Activated T-cell treated with anti-CD3 and anti-CD28 coated beads for 4 hours (primary cell): ENCODE results near the gene NDP.
A peak's percentile ranks its signal among the peaks of the same experiment; 100 is the strongest.

Experiments
- DNase-seq: peaks from one replicate; pipeline ENCODE4 v3.0.0-alpha.2; 2020

The NDP gene

DNA sequence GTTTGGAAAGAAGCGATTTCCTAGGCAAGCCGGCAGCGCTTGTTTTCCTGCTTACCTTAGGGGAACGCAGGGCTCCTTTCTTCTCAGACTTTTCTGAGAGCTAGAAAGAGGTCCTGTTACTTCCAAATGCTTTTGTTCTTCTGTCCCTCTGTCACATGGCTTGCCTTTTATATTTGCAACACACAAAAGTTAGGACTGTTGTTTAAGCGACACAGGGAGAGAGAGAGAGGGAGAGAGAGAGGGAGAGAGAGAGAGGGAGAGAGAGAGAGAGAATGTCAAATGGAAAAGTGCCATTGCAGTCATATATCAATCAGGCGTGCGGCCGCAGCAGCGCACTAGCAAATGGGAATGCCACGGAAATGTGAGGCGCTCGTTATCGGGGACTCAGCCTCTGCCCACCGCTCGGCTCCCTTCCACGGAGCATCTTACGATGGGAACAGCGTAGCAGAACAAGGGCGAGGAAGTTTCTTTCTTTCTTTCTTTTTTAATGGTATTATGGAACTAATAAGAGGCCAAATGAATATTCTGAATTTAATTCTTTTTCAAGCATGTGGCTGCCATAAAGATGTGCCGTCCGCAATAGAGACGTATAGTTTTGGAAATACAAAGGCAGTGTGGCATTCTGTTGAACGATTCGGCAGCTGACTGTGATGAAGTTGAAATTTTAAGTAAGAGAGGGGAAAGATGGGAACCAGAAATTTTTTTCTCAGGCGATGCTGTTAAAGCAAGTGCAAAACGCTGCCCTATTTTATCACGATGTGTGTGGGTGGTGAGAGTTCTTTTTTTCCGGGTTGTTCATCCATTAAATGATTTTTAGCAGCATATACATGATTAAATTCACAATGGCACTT, at the start of gene NDP:
TSS of gene NDP (minus strand) at position 142 of the 851 bp plus-strand sequence. CDS start 14,745 bp downstream, outside the sequence.
- DNase-seq, result no peak

DNA sequence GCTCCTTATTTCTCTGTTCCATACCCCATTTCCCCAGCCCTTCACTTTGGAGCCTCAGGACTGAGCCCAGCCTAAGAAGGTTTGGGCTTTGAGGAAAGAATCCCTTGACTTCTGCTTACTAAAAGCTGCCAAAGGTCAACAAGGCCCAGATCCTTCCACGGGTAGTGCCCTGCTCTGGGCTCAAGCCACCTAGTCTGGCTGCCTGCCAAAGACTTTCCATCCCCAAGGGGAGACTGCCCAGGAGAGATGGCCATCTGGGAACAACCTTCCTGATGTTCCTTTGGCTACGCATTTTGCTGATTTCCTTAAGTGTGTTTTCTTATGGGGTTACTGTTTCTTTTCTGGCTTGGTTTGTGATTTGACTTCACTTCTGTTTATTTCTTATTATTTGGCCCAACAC, 49.8 kb upstream of the NDP start:
- no peak for DNase-seq

- DNase-seq, result no peak
Observed at GRCh38 chrX:44020693-44021092, 47.5 kb upstream of the NDP start.

DNA sequence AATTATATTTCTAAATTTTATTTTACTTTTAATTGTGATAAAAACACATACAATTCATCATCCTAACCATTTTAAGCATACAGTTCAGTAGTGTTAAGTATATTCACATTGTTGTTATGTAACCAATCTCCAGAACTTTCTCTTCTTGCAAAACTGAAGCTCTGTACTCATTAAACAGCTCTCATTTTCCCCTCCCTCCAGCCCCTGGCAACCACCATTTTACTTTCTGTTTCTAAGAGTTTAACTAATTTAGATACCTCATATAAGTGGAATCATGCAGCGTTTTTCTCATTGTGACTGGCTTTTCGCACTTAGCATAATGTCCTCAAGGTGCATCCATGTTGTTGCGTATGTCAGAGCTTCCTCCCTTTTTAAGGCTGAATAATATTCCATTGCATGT, 46.7 kb upstream of the NDP start:
- DNase-seq, result no peak

GRCh38 chrX:44017676-44018075, 44.5 kb upstream of the NDP start:
- DNase-seq, result no peak

DNA sequence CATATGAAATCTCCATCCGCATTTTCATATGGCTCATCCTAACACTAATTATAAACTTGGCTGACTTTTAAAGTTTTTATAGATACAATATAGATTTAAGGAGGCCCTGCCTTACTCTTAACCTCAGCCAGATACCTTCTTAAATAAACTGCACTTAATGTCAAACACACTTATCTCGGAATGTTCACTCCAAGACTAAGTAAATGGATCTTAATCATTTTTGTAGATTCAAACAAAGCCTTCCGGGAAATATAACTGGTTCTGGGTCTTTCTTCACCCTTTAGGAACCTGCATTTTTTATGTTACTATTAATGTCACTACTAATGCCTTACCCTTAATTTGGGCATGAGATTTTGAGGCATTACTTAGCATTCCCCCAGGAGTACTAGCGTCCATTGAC, 43.7 kb upstream of the NDP start:
- no peak for DNase-seq

GRCh38 chrX:44012484-44013096, 39.4 kb upstream of the NDP start:
- DNase-seq, result peak; percentile 0

DNA sequence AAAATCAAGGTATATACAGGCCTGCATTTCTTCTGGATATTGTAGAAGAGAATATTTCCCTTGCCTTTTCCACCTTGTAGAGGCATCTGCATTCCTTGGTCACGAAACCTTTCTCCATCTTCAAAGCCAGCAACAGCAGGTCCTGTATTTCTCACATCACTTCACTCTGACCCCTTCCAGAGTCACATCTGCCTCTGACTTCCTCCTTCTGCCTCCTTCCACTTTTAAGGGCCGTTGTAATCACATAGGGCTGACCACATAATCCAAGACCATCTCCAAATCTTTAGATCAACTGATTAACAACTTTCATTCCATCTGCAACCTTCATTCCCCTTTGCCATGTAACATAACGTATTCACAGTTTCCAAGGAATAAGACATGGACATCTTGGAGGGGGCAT, 38.3 kb upstream of the NDP start:
- DNase-seq, result no peak

DNA sequence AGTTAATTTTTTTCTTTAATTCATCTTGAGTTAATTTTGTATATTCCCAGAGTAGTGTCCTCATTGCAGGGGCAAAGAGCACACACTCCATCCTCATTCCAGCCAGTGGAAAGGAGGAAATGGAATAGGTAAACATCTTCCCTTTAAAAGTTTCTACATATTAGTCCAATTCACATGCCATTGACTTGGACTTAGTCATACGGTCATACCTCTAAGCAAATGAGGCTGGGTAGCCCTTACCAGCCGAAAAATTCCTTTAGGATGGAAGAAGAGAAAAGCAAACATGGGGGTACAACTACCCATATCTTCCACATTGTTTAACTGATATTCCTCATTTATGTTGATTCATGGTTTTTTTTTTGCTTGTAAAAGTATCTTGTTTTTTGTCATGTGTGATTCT, 37.4 kb upstream of the NDP start:
- no peak for DNase-seq

GRCh38 chrX:44006081-44006480, 32.9 kb upstream of the NDP start:
- DNase-seq, result no peak

DNA sequence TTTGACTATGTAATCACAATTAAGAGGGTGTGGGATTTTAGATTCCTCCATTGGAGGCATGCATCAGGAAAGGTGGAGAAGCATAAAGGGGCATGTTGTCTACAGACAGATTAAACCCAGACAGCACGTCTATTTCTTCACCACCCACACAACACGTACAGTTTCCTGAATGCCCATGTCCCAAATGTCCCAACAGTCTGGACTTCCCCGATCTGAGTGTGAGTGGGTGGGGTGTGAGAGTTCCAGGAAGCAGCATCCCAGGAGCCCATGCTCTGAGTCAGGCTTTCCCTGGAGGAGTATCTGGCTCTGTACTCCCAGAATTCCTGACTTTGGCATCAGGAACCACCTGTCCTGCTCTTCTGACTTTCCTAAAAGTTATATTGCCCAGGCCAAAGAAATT, 30.8 kb upstream of the NDP start:
- no peak for DNase-seq

- no peak for DNase-seq
Observed at GRCh38 chrX:44002567-44002966, 29.4 kb upstream of the NDP start.

GRCh38 chrX:43998374-43998773, 25.2 kb upstream of the NDP start:
- no peak for DNase-seq

DNA sequence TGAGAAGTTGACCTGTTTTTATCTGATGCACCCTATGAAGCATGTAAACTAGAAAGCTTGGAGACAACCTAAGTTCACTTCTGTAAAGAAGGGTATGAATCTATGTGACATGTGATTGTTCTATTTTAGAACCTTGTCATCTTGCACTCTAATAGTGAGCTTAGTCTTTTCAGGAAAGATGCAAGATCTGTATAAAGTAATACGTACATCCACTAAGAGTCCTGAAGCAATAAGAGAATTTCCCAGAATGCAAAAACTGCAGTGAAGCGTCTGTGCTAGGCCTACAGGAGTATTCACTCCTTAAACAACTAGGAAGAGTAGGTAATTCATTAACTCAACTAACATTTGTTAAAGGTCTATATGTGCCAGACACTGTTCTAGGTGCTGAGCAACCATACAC, 23.3 kb upstream of the NDP start:
- no peak for DNase-seq

DNA sequence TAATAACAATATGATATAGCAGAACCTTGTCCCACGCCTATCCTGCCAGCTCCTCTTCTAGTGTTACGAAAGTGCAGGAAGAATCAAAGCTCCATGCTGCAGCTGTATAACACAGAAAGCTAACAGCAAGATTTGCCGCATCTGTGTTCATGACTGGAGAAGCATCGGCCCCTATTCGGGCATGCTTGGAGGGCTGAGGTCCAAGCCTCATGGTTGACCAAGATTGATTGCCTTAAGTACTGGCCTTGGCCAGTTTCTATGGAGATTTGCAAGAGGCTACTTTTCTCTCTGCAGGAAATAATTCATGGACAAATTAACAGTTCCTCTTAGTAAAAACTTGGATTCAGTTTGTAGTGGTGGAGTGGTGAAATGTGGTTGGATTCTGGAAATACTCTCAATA, 12.9 kb upstream of the NDP start:
- no peak for DNase-seq

- DNase-seq, result no peak
Observed at GRCh38 chrX:43985511-43985910, 12.3 kb upstream of the NDP start.

GRCh38 chrX:43978226-43978625, 5.0 kb upstream of the NDP start:
- DNase-seq, result no peak

- DNase-seq, result no peak
Observed at GRCh38 chrX:43976205-43976604, 3.0 kb upstream of the NDP start.

GRCh38 chrX:43975796-43976195, 2.6 kb upstream of the NDP start:
- DNase-seq, result no peak

DNA sequence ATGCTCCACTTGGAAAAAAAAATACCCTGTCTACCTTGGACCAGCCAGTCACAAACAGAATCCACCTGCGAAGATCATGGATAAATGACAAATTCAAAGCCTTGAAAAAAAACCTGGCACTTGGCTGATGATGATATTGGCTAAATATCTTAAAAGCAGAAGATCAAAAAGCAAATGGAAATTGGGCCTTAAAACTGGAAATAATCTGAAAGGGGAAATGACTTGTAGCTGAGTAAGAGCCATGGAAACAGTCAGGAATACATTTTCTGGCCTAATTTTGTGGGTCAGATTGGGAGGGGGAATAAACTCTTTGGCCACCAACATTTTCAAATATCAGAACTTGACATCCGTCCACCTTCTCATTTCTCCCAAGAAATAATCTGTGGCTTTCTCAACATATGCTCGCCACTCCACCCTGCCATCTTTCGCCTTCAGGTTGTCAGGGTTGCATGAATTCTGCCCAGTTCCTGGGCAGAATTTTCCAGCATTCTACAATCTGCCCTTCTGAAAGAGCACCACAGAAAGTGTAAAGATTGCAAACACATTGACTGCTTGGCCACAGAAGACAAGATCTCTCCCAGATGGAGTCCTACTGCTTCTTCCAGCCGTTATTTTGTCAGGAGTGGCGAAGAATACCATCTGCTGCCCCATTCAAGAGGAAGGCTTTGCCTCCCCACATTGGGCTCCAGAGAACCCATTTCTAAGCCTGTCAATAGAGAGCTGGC, 1.7 kb upstream of the NDP start:
- no peak for DNase-seq

GRCh38 chrX:43974100-43974475, 898 bp upstream of the NDP start:
- DNase-seq, result no peak

DNA sequence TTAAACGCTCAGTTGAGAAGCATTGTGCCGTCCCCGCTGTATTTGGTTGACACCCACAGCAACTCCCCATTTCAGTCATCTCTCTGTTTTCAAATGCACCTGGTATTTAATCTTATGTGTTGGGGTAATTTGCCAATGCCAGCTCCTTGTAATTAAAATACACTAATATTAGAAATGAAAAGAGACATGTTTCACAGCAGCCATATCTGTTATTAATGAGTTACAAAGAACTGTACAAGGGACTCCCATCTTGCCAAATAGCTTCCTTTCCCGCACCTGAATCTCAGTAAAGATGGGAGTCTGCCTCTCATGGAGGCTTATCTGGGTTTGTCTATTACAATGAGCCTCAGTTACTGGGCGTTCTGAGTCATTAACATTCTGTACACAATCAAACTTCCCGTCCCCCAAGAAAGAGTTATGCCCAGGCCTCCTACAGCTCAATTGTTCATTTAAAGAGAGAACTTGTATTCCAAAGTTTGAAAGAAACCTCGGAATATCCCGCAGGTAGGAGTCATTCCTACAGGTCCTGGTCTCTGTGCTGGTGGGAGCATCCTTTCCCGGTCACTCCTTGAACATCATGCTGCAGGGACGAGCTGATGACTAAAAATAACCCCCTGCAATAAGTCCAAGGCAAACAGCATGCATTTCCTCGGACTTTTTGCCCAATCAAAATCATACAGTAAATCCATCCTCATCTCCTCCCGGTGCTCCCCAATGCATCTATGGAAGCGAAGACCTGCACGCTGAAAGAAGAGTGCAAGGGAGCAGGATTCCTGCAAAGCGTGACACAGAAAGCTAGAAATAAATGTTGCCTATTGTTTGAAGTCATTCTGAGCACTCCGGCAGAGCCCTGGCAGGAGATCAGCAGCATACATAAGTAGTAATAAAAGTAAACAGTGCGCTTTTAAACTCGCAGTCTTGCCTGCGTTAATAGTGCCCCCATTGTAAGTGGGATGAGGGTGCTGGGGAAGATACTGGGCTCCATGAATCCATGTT, 926 bp downstream of the NDP start:
- DNase-seq, result no peak

DNA sequence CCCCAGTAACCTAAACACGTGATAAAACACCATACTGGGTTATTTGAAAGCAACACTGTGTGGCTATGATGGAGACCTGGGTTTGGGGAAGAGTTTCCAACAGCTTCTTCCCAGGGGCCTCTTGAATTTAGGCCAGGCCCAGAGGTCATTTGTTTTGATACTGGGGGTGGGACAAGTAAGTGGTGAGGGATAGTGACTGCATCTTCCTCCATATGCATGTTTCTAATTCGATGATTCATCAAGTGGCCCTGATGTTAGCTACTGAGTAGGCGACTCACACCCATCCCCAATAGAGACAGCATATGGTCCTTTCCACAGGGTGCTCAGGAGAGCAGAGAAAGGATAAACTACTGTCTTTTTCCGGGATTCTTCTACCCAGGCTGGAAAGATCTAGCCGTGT, 2.7 kb downstream of the NDP start:
- no peak for DNase-seq
